ENCODE results near the gene METTL24. TPM values are rescaled to one million over a fixed set of nuclear protein-coding genes. Genes with fewer than 3 reads are reported as not detected.

The METTL24 gene
- total and polyA plus RNA-seq, 2 of the 13 experiments (the other 11 are each of a cell fraction or from before 2014, with no cell fraction given), result not detected

- no peak for TF ChIP-seq ZNF407 (CRISPR knock-in tag; IDR thresholded peaks at IDR 0.05; ENCODE audit: not compliant biosample characterization)
- no peak for TF ChIP-seq ZBTB33 (CRISPR knock-in tag; IDR thresholded peaks at IDR 0.05)
- TF ChIP-seq DPF2 (CRISPR knock-in tag; IDR thresholded peaks at IDR 0.05; ENCODE audit: borderline replicate concordance, low read depth), result no peak
- no peak for TF ChIP-seq ZNF761 (CRISPR knock-in tag; conservative IDR thresholded peaks at IDR 0.05)
- no peak for TF ChIP-seq ZFP90 (CRISPR knock-in tag; IDR thresholded peaks at IDR 0.05; ENCODE audit: borderline replicate concordance)
- TF ChIP-seq ZFX (CRISPR knock-in tag; IDR thresholded peaks at IDR 0.05; ENCODE audit: low read depth), result no peak
- TF ChIP-seq HIVEP1 (CRISPR knock-in tag; IDR thresholded peaks at IDR 0.05), result no peak
- 0 out of 2 replicates have a peak, but pooled peaks have one; percentile 16 for TF ChIP-seq IRF2 (CRISPR knock-in tag; IDR thresholded peaks at IDR 0.05)
- no peak for TF ChIP-seq EEA1 (CRISPR knock-in tag; IDR thresholded peaks at IDR 0.05; ENCODE audit: borderline replicate concordance)
- peak; percentile 99 for TF ChIP-seq ZNF614 (CRISPR knock-in tag; IDR thresholded peaks at IDR 0.05; ENCODE audit: borderline replicate concordance)
- 0 out of 2 replicates have a peak, but pooled peaks have one; percentile 19 for TF ChIP-seq NR2C2 (CRISPR knock-in tag; IDR thresholded peaks at IDR 0.05; ENCODE audit: borderline replicate concordance)
- no peak for TF ChIP-seq ZKSCAN5 (CRISPR knock-in tag; IDR thresholded peaks at IDR 0.05)
- TF ChIP-seq ZNF652 (CRISPR knock-in tag; IDR thresholded peaks at IDR 0.05; ENCODE audit: borderline replicate concordance, low read depth), result no peak
- TF ChIP-seq ZNF572 (CRISPR knock-in tag; IDR thresholded peaks at IDR 0.05), result no peak
- no peak for TF ChIP-seq ZKSCAN1 (IDR thresholded peaks at IDR 0.05; ENCODE audit: low read length)
- TF ChIP-seq CHD4 (IDR thresholded peaks at IDR 0.05; ENCODE audit: borderline replicate concordance, low read length), result peak; percentile 94
- peak; percentile 49; the same call in 1 of the 2 replicates for TF ChIP-seq MED1 (CRISPR knock-in tag; IDR thresholded peaks at IDR 0.05)
- no peak for TF ChIP-seq ZNF839 (CRISPR knock-in tag; IDR thresholded peaks at IDR 0.05; ENCODE audit: borderline replicate concordance)
- peak; percentile 65 for TF ChIP-seq GATAD2A (CRISPR knock-in tag; IDR thresholded peaks at IDR 0.05)
- TF ChIP-seq EZH2 (conservative IDR thresholded peaks at IDR 0.05; ENCODE audit: low read depth, low read length), result no peak
These were observed 27.3 kb upstream of the METTL24 start (continued) for GRCh38 chr6:110385458-110385863.

All from HepG2 (cell line).